Natural killer cell (primary cell): Measurements from ENCODE around the gene ZNF700. TPM values are rescaled to one million over a fixed set of nuclear protein-coding genes. Genes with fewer than 3 reads are reported as not detected.

Experiments
- ATAC-seq, 3 donors: fragments of 150-1000 bp in 2 of 3; fragments of 200-7000 bp in 1 of 3; cut with Tn5 transposase; 1 replicate in 1 of 3; 2 replicates in 2 of 3; pipeline ENCODE4 v1.10.0; 2021; ENCODE audit warnings: mild to moderate bottlenecking in 2 of 3, moderate library complexity in 2 of 3
- DNase-seq, 2 donors: peaks; one replicate each; pipeline versions ENCODE4 v3.0.0 to v3.0.0-alpha.2; 2013 to 2021; ENCODE audit warnings: mixed read lengths in 1 of 2
- H3K27ac ChIP-seq: one replicate; pipeline ENCODE4 v1.5.1; 2013; ENCODE audit warnings: mild to moderate bottlenecking, low read length
- H3K27me3 ChIP-seq: one replicate; pipeline ENCODE4 v1.6.1; 2013; ENCODE audit warnings: low read length; ENCODE audit not compliant: control insufficient read depth, insufficient read depth
- H3K36me3 ChIP-seq: one replicate; pipeline ENCODE4 v1.6.1; 2013; ENCODE audit warnings: low read length; ENCODE audit not compliant: control insufficient read depth, insufficient read depth
- H3K4me1 ChIP-seq: one replicate; pipeline ENCODE4 v1.6.1; 2013; ENCODE audit warnings: low read length; ENCODE audit not compliant: control insufficient read depth, insufficient read depth
- H3K4me3 ChIP-seq: one replicate; pipeline ENCODE4 v1.5.1; 2013; ENCODE audit warnings: low read length
- H3K9me3 ChIP-seq: one replicate; pipeline ENCODE4 v1.6.1; 2013; ENCODE audit warnings: low read length; ENCODE audit not compliant: control insufficient read depth, insufficient read depth
- H3K27ac Mint-ChIP-seq, 2 donors: one replicate each; pipeline ENCODE4 v1.8.0; 2022; ENCODE audit warnings: mild to moderate bottlenecking in 2 of 2, mixed read lengths in 2 of 2, moderate library complexity in 1 of 2
- H3K27me3 Mint-ChIP-seq, 2 donors: one replicate each; pipeline ENCODE4 v1.8.0; 2022; ENCODE audit warnings: low read depth in 2 of 2, mixed read lengths in 2 of 2
- H3K36me3 Mint-ChIP-seq: one replicate; pipeline ENCODE4 v1.8.0; 2022; ENCODE audit warnings: mixed read lengths
- H3K4me1 Mint-ChIP-seq, 2 donors: one replicate each; pipeline ENCODE4 v1.8.0; 2022; ENCODE audit warnings: mixed read lengths in 2 of 2
- H3K4me3 Mint-ChIP-seq: one replicate; pipeline ENCODE4 v1.8.0; 2022; ENCODE audit warnings: mild to moderate bottlenecking, moderate library complexity, mixed read lengths
- H3K9me3 Mint-ChIP-seq, 2 donors: one replicate each; pipeline ENCODE4 v1.8.0; 2022; ENCODE audit warnings: mixed read lengths in 2 of 2
- WGBS: methylation state at CpG from one replicate; pipeline ENCODE4 v1.1.7; 2013; ENCODE audit warnings: missing lambda C conversion rate; ENCODE audit not compliant: insufficient coverage; 5-methylcytosine and 5-hydroxymethylcytosine counted together
- intact Hi-C: fragments of 100-400 bp; cut with micrococcal nuclease; formaldehyde crosslinking; loops from one replicate; pipeline ENCODE4 v1.14.2; 2022
- total RNA-seq, 4 donors: library from RNA; stranded (reverse); fragments of 120-200 nt in 1 of 4; gene quantifications; one replicate each; pipeline versions ENCODE4 v1.2.3 to v1.2.4, GENCODE V29; 2013 to 2022
- TF ChIP-seq, protein P1 (sequence below): fragments of 200-600 bp; IDR thresholded peaks from one replicate; pipeline ENCODE4 v1.8.0; 2022; ENCODE audit warnings: antibody characterized with exemption

Gene ZNF700
- total RNA-seq, 3 donors from 2014 or later (not counting 1 experiment from before 2014, with no cell fraction given) = 25.1 to 30.1 (median 26.4) TPM

DNA sequence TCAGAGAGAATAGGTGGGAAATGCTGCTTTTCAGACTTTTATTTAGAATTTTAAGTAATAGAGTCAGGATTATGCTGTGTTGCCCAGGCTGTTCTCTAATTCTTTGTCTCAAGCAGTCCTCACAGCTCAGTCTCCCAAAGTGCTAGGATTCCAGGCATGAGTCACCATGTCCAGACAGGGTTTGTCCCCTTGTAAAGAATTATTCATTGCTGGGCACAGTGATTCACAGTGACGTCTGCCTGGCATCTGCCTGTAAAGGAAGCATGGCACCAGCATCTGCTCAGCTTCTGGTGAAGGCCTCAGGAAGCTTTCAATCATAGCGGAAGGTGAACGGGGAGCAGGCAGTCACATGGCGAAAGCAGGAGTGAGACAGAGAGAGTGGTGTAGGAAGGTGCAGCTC is 57.6 kb downstream of the ZNF700 start:
- no peak overlapping the region for H3K4me3 Mint-ChIP-seq
- no peaks in the 10 kb centered on the region for H3K27me3 ChIP-seq
- no peak overlapping the region for H3K27ac Mint-ChIP-seq
- peaks cover 40% of the 10 kb centered on the region for H3K9me3 ChIP-seq
- peaks cover 15% of the 10 kb centered on the region for H3K36me3 ChIP-seq
- 94% methylated on average over 4 of the region's 4 CpGs for WGBS
- H3K4me3 ChIP-seq = no peak overlapping the region
- H3K27me3 Mint-ChIP-seq = no peaks in the 10 kb centered on the region
- peaks cover 2 to 4% of the 10 kb centered on the region in 2 donors for H3K4me1 Mint-ChIP-seq
- intact Hi-C loops = no loop called here
- H3K4me1 ChIP-seq = peaks cover 5% of the 10 kb centered on the region
- TF ChIP-seq, protein P1, sequence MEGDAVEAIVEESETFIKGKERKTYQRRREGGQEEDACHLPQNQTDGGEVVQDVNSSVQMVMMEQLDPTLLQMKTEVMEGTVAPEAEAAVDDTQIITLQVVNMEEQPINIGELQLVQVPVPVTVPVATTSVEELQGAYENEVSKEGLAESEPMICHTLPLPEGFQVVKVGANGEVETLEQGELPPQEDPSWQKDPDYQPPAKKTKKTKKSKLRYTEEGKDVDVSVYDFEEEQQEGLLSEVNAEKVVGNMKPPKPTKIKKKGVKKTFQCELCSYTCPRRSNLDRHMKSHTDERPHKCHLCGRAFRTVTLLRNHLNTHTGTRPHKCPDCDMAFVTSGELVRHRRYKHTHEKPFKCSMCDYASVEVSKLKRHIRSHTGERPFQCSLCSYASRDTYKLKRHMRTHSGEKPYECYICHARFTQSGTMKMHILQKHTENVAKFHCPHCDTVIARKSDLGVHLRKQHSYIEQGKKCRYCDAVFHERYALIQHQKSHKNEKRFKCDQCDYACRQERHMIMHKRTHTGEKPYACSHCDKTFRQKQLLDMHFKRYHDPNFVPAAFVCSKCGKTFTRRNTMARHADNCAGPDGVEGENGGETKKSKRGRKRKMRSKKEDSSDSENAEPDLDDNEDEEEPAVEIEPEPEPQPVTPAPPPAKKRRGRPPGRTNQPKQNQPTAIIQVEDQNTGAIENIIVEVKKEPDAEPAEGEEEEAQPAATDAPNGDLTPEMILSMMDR = no peak
- ATAC-seq (no peak), DNase-seq (no peak)
- H3K27ac ChIP-seq = no peak overlapping the region
- H3K36me3 Mint-ChIP-seq = peaks cover 25% of the 10 kb centered on the region
- peaks cover 3 to 4% of the 10 kb centered on the region in 2 donors for H3K9me3 Mint-ChIP-seq

DNA sequence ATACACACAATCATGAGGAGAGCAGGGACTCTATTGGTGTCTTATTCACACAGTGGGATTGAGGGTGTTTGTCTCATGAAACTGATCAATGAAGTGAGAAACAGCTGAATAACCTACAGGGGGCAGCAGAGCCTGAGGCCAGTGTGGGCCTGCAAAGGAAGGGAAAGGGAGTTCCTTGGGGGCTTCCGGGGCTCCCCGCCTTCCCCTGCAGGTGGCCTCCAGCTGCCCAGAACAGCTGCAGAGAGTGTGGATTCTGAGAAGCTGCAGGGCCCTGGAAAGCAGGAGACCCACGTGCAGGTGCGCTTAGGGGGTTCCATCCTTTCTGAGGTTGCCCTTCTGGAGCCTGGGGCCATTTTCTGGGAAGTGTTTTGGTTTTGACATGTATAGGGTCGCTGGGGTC is 60.1 kb downstream of the ZNF700 start:
- Mint-ChIP-seq H3K4me3 (no peak overlapping the region), H3K27ac (no peak overlapping the region)

DNA sequence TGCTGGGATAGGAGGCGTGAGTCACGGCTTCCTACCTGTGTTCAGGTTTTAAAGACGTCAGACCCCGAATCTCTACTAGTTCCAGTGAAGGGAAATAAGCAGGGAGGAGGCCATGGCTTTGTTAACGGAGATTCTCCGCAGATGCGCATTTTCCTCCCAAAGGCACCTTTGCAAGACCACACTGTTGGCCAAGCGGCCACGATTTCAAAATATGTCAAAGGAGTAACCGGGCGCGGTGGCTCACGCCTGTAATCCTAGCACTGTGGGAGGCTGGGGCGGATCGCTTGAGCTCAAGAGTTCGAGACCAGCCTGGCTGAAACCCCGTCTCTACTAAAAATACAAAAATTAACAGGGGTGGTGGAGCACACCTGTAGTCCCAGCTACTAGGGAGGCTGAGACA is 61.8 kb downstream of the ZNF700 start:
- peak overlapping the region; percentile 97 for H3K4me3 Mint-ChIP-seq
- H3K9me3 Mint-ChIP-seq = no peaks in the 10 kb centered on the region
- Histone ChIP-seq H3K36me3 (no peaks in the 10 kb centered on the region), H3K9me3 (peaks cover 6% of the 10 kb centered on the region), H3K27me3 (no peaks in the 10 kb centered on the region), H3K4me3 (no peak overlapping the region), H3K27ac (no peak overlapping the region), H3K4me1 (peaks cover 23% of the 10 kb centered on the region)
- no peak for DNase-seq
- TF ChIP-seq, protein P1 = no peak
- no peaks in the 10 kb centered on the region for H3K36me3 Mint-ChIP-seq
- intact Hi-C loops = no loop called here
- H3K27ac Mint-ChIP-seq = no peak overlapping the region
- no peaks in the 10 kb centered on the region for H3K27me3 Mint-ChIP-seq
- peaks cover 26 to 31% of the 10 kb centered on the region in 2 donors for H3K4me1 Mint-ChIP-seq
- ATAC-seq = no peak
- 95% methylated on average over 17 of the region's 17 CpGs for WGBS

More for the DNA sequence above, 60.1 kb downstream of the ZNF700 start:
- TF ChIP-seq, protein P1 = no peak
- intact Hi-C loops = no loop called here
- peaks cover 16 to 18% of the 10 kb centered on the region in 2 donors for H3K4me1 Mint-ChIP-seq
- DNase-seq (peak in 1 of 2 donors; percentile 33), ATAC-seq (no peak)
- Histone ChIP-seq H3K4me1 (peaks cover 19% of the 10 kb centered on the region), H3K27ac (no peak overlapping the region), H3K27me3 (no peaks in the 10 kb centered on the region), H3K4me3 (no peak overlapping the region), H3K36me3 (no peaks in the 10 kb centered on the region), H3K9me3 (peaks cover 23% of the 10 kb centered on the region)
- no peaks in the 10 kb centered on the region for H3K27me3 Mint-ChIP-seq
- H3K36me3 Mint-ChIP-seq = peaks cover under 1% of the 10 kb centered on the region
- H3K9me3 Mint-ChIP-seq = peaks cover 2 to 3% of the 10 kb centered on the region in 2 donors
- 39% methylated on average over 5 of the region's 5 CpGs for WGBS
